ENCODE data around the gene APOB.

DNA sequence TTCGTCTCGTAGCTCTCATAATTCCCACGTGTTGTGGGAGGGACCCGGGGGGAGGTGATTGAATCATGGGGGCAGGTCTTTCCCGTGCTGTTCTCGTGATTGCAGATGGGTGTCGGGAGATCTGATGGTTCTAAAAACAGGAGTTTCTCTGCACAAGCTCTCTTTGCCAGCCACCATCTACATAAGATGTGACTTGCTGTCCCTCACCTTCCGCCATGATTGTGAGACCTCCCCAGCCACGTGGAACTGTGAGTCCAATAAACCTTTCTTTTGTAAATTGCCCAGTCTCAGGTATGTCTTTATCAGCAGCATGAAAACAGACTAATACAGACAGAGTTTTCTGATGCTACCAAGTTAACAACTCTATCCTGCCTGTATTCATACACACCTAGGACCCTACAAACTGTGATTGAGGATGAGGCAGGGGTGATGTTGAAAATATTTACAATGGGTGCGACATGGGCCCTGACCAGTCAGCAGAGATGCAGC is 3.9 kb downstream of the APOB start:
- TF ChIP-seq EZH2 (IDR thresholded peaks at IDR 0.05; ENCODE audit: low read depth, low read length, severe bottlenecking) = no peak
- TF ChIP-seq, protein P1, sequence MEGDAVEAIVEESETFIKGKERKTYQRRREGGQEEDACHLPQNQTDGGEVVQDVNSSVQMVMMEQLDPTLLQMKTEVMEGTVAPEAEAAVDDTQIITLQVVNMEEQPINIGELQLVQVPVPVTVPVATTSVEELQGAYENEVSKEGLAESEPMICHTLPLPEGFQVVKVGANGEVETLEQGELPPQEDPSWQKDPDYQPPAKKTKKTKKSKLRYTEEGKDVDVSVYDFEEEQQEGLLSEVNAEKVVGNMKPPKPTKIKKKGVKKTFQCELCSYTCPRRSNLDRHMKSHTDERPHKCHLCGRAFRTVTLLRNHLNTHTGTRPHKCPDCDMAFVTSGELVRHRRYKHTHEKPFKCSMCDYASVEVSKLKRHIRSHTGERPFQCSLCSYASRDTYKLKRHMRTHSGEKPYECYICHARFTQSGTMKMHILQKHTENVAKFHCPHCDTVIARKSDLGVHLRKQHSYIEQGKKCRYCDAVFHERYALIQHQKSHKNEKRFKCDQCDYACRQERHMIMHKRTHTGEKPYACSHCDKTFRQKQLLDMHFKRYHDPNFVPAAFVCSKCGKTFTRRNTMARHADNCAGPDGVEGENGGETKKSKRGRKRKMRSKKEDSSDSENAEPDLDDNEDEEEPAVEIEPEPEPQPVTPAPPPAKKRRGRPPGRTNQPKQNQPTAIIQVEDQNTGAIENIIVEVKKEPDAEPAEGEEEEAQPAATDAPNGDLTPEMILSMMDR (IDR thresholded peaks at IDR 0.05; ENCODE audit: control extremely low read depth in 1 of 3, insufficient read depth in 1 of 3, low read depth in 1 of 3, low read length in 3 of 3) = no peak

Data from H1 (cell line).